ENCODE data around the gene ACTG1.

Gene ACTG1

DNA sequence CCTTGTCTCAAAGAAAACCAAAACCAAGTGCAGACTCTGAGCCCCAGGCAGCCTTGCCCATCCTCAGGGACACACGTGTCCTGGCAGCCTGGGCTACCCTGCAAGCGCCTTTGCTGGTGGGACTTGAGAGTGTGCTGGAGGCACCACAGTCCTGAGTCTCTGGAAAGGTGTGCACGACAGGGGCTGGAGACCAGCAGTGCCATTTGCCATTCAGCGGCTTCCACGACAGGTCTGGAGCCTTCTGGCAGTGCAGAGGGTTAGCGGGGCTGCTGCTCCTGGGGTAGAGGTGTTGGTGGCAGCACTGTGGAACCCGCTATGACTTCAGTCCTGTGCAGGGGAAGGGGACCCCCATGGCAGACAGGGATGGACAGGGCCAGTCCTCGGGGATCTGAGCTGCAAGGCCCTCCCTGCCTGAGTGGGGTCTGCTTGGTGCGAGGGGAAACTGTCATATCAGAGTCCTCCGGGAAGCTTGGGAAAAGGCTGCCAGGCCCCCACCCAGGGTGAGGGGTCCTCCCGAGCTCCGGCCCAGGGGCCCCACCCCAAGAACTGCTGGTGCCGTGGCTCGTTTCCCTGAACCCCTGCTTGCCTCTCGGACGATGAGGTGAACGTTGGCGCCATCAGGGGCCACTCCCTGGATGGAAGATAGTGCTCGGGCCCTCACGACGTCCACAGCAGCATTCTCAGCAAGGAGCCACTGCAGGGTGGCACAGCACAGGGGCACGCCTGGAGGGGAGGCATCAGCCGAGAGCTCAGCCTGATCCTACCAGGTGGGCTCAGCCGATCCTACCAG is 32.8 kb upstream of the ACTG1 start:
- in situ Hi-C loops (cut with HindIII; ENCODE audit: low sequenced_read_pairs): no loop called here

DNA sequence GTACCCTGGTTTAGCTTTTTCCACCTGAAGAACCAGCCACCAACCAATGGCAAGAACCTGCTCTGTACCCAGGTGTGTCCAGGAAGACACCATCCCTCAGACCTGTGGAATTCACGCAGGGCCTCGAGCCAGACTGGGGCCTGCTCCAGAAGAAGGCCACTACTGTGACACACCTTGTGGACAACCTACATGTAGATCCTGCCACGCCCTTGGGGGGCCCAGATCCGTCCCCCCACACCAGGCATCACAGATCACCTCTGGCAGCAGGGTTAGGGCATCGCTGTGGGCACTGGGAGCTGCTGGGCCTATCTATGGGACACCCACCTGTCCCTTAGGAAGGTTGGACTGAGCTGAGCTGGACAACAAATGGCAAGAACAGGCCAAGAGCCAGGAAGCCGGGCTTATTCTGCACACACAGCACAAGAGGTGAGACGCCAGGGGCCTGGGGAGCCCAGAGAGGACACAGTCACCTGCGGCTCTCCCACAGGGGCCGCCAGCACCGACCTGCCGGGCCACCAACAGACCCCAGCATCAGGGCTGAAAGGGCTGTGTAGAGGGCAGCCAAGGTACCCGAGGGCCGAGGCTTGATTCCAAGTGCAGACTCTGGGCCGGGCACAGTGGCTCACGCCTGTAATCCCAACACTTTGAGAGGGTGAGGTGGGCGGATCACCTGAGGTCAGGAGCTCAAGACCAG is 31.8 kb upstream of the ACTG1 start:
- in situ Hi-C loops (cut with HindIII; ENCODE audit: low sequenced_read_pairs): no loop called here

DNA sequence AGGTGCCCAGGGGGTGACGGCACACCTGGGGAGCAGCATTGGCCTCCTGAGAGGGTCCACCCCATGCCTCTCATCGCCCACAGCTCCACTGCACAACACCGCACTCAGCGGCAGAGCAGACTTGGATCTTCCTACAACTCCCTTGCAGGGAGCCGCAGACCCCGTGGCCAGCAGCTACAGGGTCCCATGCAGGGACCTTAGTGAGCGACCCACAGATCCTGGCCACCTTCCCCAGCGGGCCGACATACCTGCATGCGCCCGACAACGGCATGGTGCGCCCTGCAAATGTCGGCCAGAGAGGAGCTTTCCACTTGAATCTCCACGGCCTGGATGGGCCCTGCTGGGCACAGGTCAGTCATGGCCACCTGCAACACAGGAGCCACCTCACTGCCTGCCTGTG is 31.2 kb upstream of the ACTG1 start:
- in situ Hi-C loops (cut with HindIII; ENCODE audit: low sequenced_read_pairs): no loop called here

DNA sequence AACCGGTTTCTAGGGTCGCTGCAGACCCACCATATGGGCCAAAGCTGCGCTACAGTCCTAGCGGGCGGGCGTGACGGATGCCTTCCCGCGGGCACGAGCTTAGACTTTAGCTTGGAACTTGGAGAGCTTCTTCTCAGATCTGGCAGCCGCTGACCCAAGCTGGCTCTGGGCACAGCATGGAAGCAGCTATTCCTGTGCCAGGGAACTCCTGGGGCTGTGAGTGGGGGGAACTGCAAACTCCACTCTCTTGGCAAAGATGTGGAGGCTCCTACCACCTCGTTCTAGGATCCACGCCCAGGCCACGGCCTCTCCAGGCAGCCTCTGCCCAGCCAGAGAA is 30.7 kb upstream of the ACTG1 start:
- in situ Hi-C loops (cut with HindIII; ENCODE audit: low sequenced_read_pairs): no loop called here

DNA sequence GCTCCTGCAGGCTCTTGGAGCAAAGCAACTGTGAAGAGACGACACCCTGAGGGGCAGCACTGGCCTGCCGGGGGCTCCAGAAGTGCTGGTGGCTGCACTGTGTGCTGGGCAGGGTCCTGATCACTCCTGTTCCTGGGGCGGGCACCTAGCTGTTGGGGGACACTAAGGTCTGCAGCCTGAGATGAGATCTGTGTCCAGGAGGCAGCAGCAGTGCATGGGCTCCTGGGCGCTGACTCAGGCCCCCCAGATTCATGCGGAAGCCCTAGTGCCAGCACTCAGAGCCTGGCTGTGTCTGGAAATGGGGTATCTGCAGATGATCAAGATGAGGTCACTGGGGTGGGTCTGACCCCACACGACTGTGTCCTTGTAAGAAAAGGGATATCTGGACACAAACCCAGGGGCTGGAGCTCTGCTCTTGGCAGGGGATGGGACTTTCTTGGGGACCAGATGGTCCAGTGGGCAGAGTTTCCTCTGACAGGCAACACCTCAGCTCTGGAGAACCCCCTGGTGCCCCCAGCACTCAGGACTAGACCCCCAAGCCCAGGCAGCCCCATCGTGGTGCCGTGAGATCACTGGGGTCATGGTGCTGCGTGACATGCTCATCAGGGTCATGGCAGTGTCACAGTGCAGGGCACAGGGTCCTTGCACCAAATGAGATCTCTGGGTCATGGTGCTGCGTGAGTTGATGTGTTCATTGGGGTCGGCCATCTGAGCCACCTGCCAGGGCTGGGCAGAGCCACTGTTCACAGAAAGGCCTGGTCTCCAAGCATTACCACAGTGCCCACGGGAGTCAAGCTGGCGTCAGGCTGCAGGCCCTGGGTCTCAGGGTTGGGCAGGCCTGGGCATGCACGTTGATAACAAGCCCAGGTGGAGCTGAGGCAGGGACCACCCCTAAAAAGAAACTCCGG is 30.1 kb upstream of the ACTG1 start:
- in situ Hi-C loops (cut with HindIII; ENCODE audit: low sequenced_read_pairs): no loop called here

DNA sequence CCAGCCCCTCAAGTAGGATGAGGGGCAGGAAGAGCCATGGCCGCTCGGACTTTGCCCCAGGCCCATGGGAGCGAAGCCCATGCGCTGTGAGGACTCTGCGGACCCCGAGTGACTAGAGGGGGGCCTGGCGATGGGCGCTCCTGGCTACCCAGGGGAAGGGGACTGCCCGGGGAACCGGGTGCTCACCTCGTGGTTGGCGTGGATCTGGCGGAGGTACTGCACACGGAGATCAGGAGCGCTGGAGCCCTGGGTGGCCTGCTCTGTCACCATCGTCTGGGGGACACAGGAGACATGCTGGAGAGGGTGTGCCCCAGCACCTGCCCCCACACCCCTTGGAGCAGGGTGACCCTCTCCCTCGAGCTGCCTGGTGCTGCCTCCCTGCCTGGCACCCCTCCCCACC is 28.5 kb upstream of the ACTG1 start:
- in situ Hi-C loops (cut with HindIII; ENCODE audit: low sequenced_read_pairs): no loop called here

DNA sequence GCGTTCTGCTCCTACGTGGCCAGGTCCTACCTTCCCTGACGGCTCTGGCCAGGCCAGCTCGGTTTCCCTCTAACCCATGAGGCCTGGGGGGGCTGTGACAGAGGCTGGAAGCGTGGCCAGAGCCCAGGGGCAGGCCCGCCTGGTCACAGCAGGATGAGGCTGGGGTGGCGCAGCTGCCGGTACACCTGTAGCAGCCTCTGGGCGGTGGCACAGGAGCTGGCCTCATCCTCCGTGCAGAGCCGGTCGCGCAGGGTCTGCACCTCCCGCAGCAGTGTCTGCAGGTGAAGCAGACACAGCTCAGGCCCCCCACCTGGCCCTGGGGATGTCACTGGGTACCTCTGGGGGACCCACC is 28.1 kb upstream of the ACTG1 start:
- in situ Hi-C loops (cut with HindIII; ENCODE audit: low sequenced_read_pairs): no loop called here

DNA sequence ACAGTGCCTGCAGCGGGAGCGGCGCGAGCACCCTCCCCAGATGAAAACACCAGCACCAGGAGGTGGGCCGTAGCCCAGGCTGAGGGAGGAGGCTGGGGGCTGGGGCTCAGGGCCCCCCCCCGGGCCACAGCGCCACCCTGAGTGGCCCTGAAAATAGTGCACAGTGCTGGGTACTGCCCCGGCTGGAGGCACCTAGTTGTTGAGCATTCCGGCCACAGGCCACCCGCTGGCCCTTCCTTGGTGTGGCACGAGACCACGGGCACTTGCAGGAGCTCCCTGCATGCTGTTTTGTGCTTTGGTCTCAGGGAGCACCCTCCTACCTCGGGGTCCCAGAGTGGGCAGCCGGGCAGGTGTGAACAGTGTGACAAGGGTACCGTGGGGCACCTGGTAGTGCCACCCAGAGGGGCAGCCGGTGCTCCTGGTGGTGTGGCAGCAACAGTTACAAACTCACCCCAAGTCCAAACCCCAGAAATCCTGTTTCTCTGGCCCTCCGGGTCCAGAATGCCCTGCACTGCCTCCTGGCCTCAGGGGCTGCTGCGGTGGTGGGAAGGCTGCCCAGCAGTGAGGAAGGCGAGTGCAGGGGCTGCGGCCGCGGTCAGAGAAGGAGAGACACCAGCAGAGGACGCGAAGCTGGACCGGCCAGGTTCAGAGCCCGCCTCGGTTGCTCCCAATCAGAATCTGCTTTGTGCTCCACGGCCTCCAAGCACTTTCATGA is 27.5 kb upstream of the ACTG1 start:
- in situ Hi-C loops (cut with HindIII; ENCODE audit: low sequenced_read_pairs): no loop called here

DNA sequence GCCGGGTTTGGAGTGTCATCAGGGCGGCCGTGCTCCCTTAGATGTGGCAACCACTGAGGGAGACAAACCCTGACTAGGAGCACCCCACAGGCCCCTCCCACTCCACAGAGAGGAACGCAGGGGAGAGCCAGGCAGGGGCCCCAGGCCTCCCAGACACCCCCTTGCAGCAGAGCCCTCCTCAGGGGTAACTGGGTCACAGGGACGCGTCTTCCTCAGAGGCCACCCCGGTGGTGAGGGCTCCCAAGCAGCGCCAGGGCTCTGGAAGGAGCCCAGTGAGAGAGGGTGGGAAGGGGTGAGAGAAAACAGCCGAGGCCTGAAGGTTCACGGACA is 26.9 kb upstream of the ACTG1 start:
- in situ Hi-C loops (cut with HindIII; ENCODE audit: low sequenced_read_pairs): no loop called here

DNA sequence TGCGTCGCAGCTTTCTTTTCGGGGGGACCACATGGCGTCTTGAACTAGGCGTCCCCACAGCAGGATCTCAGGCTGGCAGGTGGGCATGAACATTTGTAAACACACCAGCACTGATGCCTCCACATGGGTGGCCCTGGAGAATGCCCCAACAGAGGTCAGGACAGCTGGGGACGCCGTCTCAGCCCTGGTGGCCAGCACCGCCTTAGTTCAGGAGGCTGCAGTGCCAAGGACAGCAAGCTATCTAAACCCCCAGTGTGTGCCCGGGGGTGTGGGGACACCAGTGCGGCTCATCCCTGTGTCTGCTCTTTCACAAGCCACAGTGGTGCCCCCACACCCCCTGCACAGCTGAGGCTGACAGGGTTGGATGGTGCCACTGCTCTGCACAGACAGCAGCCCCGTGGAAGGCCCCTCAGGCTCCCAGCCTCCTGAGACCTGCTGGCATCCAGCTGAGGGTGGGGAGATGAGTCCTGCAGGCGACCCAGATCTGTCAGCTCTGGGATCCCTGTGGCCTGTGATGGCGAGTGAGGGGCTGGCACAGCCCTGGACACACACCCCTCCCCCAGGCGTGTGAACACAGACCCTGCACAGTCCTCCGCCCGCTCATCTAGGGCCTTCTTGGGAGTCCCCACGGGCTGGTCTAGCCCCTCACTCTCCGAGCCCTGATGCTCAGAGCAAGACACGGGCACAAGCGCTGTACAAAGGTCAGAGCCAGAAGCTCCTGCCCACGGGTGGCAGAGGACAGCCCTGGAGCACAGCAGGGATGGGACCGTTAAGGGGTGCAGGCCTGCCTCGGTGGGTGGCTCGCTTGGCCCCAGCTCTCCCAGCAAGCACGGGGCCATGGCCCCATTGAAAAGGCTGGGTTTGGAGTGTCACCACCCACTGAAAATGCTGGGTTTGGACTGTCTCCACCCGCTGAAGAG is 26.3 kb upstream of the ACTG1 start:
- in situ Hi-C loops (cut with HindIII; ENCODE audit: low sequenced_read_pairs): no loop called here

DNA sequence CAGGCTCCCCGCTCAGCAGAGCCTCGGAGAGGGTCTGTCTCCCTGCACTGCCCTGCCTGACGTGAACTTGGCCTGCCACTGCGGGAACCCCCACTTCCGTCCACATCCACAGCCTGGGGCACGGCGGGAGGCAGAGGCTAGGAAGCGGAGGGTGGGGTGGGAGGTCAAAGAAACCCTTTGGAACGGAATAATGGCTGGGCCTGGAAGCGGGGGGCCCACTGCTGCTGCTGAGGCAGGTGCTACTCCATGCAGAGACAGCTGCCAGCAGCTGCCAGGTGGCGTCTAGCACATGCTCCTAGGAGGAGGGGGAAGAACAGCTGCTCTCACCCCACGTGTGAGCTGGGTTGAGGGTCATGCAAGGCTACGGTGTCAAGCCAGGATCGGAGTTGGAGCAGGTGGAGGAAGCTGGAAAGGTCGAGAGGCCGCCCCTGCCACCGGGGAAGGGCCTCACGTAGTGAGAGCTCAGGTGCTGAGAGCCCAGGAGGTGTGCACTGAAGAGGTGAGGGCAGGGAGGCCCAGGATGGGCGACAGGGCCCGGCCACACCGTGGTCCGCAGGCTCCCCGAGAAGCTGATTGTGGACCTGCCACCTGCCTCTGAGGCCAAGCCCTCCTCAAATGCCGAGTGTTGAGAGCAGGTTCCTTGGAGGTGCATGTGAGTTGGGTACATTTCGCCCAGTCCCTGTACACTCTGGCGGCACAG is 25.4 kb upstream of the ACTG1 start:
- in situ Hi-C loops (cut with HindIII; ENCODE audit: low sequenced_read_pairs): no loop called here

DNA sequence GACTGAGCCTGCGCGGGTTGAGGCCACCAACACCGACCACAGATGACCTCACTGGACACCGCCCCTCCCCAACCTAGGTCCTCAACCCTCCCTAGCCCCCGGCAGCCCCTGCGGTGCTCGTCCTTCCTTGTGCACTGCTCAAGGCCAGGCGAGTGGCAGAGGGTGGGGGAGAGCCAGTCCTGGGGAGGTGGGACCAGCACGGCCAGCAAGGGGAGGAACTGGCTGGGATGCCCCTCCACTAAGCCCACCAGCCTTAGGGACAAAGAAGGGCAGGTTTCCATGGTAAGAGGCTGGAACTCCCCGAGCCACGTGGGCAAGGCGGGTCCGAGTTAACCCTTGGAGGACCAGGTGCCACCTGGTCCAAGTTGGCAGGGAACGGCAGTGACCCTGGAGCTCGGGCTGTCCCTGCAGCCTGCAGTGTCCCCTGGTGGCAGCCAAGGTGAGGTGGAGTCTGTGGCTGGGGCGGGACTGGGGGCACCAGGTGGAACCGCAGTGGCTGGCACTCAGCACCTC is 24.8 kb upstream of the ACTG1 start:
- in situ Hi-C loops (cut with HindIII; ENCODE audit: low sequenced_read_pairs): no loop called here

DNA sequence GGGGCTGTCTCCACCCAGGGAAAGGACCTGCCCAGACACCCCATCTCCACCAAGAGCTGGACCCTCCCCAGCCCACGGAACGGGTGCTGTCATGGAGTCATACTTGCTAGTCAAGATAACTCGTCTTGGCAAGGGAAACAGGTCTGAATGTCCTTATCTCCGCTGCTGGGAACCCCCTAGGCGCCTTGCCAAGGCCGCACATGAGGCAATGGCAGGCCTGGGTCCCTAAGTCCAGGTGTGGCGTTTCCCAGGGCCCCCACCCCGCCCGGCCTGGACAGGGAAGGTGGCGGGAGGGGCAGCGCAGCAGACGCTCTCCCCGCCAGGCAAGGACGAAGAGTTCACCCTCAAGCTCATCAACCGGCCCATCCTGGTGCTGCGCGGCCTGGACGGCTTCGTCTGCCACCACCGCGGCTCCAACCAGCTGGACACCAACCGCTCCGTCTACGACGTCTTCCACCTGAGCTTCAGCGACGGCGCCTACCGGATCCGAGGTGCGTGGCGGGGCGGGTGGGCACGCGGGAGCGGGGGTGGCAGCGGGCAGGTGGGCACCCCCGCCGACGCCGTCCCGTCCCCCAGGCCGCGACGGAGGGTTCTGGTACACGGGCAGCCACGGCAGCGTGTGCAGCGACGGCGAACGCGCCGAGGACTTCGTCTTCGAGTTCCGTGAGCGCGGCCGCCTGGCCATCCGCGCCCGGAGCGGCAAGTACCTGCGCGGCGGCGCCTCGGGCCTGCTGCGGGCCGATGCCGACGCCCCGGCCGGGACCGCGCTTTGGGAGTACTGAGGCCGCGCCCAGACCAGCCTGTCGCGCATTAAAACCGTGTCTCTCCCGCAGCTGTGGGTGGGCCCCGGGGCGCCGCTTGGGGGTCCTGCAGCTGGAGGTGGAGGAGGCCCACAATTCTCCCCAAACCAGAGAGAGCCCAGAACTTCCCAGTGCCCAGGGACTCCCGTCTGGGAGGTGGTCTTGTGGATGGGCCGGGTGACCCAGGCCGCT is 24.0 kb upstream of the ACTG1 start:
- in situ Hi-C loops (cut with HindIII; ENCODE audit: low sequenced_read_pairs): no loop called here

DNA sequence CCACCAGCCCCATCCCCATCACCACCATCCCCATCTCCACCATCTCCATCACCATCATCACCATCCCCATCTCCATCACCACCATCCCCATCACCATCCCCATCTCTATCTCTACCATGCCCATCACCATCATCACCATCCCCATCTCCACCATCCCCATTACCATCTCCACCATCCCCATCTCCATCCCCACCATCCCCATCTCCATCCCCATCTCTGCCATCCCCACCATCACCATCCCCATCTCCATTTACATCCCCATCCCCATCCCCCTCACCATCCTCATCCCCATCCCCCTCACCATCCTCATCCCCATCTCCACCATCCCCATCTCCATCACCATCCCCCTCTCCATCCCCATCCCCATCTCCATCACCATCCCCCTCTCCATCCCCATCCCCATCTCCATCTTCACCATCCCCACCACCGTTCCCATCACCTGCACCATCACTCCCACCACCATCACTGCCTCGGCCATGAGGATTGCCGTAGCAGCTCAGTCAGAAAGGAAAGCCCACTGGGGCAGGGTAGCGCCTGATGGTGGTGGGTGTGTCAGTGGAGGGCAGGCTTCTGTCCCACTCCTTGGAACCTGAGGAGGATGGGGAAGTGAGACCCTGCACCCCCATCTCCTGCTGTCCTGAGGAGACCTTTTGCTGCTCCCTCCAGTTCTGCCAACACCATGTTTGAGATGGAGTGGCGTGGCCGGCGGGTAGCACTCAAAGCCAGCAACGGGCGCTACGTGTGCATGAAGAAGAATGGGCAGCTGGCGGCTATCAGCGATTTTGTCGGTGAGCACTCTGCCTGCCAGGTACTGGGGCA is 23.1 kb upstream of the ACTG1 start:
- in situ Hi-C loops (cut with HindIII; ENCODE audit: low sequenced_read_pairs): no loop called here

DNA sequence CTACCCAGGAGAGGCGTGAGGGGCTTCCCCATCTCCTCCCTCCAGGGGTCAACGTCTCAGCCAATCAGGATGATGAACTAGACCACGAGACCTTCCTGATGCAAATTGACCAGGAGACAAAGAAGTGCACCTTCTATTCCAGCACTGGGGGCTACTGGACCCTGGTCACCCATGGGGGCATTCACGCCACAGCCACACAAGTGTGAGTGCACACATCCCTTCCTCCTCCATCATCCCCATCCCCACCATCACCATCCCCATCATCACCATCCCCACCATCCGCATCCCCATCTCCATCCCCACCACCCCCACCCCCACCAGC is 22.4 kb upstream of the ACTG1 start:
- in situ Hi-C loops (cut with HindIII; ENCODE audit: low sequenced_read_pairs): no loop called here

DNA sequence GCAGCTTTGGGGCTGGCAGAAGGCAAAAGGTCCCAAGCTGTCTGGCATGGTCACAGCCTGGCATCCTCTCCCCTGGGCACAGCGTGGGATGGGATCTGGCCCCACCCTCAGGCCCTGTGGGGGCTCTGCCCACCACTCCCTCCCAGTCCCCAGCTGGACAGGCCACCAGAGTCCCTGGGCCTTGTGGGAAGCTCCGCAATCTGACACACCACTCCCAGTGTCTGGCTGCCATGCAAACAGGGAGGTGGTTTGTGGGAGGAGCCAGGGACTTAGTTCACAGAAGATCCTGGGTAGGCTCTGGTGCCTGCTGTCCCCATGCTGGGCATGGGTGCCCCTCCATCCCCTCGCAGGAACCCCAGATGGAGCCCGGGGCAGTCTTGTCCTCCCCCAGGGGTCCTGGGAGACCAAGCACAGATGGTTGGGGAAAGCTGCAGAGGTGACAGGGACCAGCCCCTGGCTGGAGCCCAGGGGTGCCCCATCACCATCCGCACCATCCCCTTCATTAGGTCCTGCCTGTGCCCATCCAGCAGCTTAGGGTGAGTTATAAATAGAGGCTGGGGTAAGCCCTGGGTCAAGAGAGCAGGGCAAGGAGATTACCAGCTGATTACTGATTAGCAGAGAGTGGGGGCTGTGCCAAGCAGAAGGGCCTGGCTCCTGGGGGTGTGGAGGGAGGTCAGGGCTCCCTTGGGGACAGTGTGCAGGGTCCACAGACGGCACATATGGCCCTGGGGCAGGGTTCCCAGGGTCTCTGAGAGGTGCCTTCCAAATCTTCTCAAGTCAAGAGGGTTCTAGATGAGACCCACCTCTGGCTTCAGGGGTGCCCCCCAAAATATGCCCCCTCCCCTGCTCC is 21.8 kb upstream of the ACTG1 start:
- in situ Hi-C loops (cut with HindIII; ENCODE audit: low sequenced_read_pairs): no loop called here
